ENCODE measurements around the gene EIF4E1B. TPM values are rescaled to one million over a fixed set of nuclear protein-coding genes. Genes with fewer than 3 reads are reported as not detected.

EIF4E1B gene
- total and polyA plus RNA-seq, 7 donors = 0.04 to 0.62 TPM; not detected in 5

GRCh38 chr5:176639981-176640380 lies 9.5 kb downstream of the EIF4E1B start:
- H3K4me3 ChIP-seq = no peak overlapping the region
- H3K9me3 ChIP-seq = no peaks in the 10 kb centered on the region
- 9 to 23% (median 12%) methylated on average over 4 of the region's 4 CpGs for whole genome bisulfite sequencing, 3 donors
- H3K27me3 ChIP-seq (ENCODE audit: insufficient read depth in 3 of 3, low read length in 2 of 3) = no peaks in the 10 kb centered on the region
- no peaks in the 10 kb centered on the region for H3K36me3 ChIP-seq (ENCODE audit: insufficient read depth in 1 of 2, low read depth in 1 of 2)
- DNase-seq (peak; percentile 79 to 95), ATAC-seq (peak; percentile 97 to 99 (median 99))
- H3K4me1 ChIP-seq = peaks cover 5% of the 10 kb centered on the region
- peak overlapping the region; percentile 70 for H3K27ac ChIP-seq
- TF ChIP-seq CTCF (IDR thresholded peaks at IDR 0.05) = no peak
- intact Hi-C loops (cut with DNase I) = no loop called here

GRCh38 chr5:176640616-176641015 lies 10.1 kb downstream of the EIF4E1B start:
- 74 to 83% (median 77%) methylated on average over 4 of the region's 4 CpGs for WGBS, 3 donors
- Histone ChIP-seq H3K27ac (peak overlapping the region; percentile 40), H3K4me1 (peaks cover 5% of the 10 kb centered on the region)

GRCh38 chr5:176642675-176643490 lies 12.4 kb downstream of the EIF4E1B start:
- no peak overlapping the region for H3K4me3 ChIP-seq
- no peak overlapping the region for H3K27ac ChIP-seq
- no peak for TF ChIP-seq CTCF (IDR thresholded peaks at IDR 0.05)
- peaks cover 8% of the 10 kb centered on the region for H3K4me1 ChIP-seq
- ATAC-seq (no peak), DNase-seq (no peak)
- H3K36me3 ChIP-seq (ENCODE audit: insufficient read depth in 1 of 2, low read depth in 1 of 2) = no peaks in the 10 kb centered on the region
- no peaks in the 10 kb centered on the region for H3K9me3 ChIP-seq
- intact Hi-C loops (cut with DNase I) = no loop called here
- H3K27me3 ChIP-seq (ENCODE audit: insufficient read depth in 3 of 3, low read length in 2 of 3) = no peaks in the 10 kb centered on the region
- 42 to 59% (median 48%) methylated on average over 9 to 15 of the region's 15 CpGs for WGBS, 3 donors

More at GRCh38 chr5:176640616-176641015, 10.1 kb downstream of the EIF4E1B start:
- Histone ChIP-seq H3K4me3 (no peak overlapping the region), H3K27me3 (ENCODE audit: insufficient read depth in 3 of 3, low read length in 2 of 3) (no peaks in the 10 kb centered on the region), H3K36me3 (ENCODE audit: insufficient read depth in 1 of 2, low read depth in 1 of 2) (no peaks in the 10 kb centered on the region), H3K9me3 (no peaks in the 10 kb centered on the region)
- no peak for DNase-seq
- intact Hi-C loops (cut with DNase I) = no loop called here
- ATAC-seq = no peak
- TF ChIP-seq CTCF (IDR thresholded peaks at IDR 0.05) = no peak

- ATAC-seq = no peak
- peaks cover 16% of the 10 kb centered on the region for H3K4me1 ChIP-seq
- no peak for TF ChIP-seq CTCF (IDR thresholded peaks at IDR 0.05)
- no peak overlapping the region for H3K4me3 ChIP-seq
- whole genome bisulfite sequencing, 3 donors = 77 to 87% (median 82%) methylated on average over 11 of the region's 11 CpGs
- no peaks in the 10 kb centered on the region for H3K36me3 ChIP-seq (ENCODE audit: insufficient read depth in 1 of 2, low read depth in 1 of 2)
- intact Hi-C loops (cut with DNase I) = no loop called here
- no peak overlapping the region for H3K27ac ChIP-seq
- H3K9me3 ChIP-seq = no peaks in the 10 kb centered on the region
- DNase-seq = no peak
- no peaks in the 10 kb centered on the region for H3K27me3 ChIP-seq (ENCODE audit: insufficient read depth in 3 of 3, low read length in 2 of 3)
These were observed 13.2 kb downstream of the EIF4E1B start for GRCh38 chr5:176643491-176644219.

Measured in psoas muscle (tissue), 8 donors.